ENCODE measurements around the gene HDLBP.

The HDLBP gene

DNA sequence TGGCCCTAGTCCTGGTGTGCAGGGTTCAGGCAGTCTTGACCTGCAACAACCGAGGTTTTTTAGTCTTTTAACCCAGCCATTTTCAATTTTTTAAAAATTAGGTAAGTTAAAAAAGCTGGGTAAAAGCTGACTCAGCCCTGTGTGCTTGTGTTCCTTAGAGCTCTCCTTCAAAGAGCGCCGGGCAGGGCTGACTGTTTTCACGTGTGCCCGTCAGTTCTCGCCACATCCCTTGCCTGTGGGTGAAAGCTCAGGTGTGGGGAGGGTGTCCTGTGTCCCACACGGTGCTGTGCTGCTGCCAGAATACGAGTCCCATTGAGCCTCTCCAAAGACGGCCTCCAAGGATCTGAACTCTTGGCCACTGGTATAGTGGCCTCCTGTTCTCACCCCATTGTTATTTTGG lies 132.3 kb downstream of the HDLBP start:
- H3K27ac ChIP-seq (replicated peaks), result no peak overlapping the region
- H3K4me3 ChIP-seq (replicated peaks; ENCODE audit: insufficient read depth, low read length), result no peak overlapping the region
- TF ChIP-seq GABPA (IDR thresholded peaks at IDR 0.05; ENCODE audit: low read depth), result no peak
- TF ChIP-seq, protein P1, sequence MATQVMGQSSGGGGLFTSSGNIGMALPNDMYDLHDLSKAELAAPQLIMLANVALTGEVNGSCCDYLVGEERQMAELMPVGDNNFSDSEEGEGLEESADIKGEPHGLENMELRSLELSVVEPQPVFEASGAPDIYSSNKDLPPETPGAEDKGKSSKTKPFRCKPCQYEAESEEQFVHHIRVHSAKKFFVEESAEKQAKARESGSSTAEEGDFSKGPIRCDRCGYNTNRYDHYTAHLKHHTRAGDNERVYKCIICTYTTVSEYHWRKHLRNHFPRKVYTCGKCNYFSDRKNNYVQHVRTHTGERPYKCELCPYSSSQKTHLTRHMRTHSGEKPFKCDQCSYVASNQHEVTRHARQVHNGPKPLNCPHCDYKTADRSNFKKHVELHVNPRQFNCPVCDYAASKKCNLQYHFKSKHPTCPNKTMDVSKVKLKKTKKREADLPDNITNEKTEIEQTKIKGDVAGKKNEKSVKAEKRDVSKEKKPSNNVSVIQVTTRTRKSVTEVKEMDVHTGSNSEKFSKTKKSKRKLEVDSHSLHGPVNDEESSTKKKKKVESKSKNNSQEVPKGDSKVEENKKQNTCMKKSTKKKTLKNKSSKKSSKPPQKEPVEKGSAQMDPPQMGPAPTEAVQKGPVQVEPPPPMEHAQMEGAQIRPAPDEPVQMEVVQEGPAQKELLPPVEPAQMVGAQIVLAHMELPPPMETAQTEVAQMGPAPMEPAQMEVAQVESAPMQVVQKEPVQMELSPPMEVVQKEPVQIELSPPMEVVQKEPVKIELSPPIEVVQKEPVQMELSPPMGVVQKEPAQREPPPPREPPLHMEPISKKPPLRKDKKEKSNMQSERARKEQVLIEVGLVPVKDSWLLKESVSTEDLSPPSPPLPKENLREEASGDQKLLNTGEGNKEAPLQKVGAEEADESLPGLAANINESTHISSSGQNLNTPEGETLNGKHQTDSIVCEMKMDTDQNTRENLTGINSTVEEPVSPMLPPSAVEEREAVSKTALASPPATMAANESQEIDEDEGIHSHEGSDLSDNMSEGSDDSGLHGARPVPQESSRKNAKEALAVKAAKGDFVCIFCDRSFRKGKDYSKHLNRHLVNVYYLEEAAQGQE (IDR thresholded peaks at IDR 0.05; ENCODE audit: insufficient replicate concordance, low read depth), result no peak
- TF ChIP-seq POLR2AphosphoS5 (IDR thresholded peaks at IDR 0.05; ENCODE audit: low read depth), result no peak
- TF ChIP-seq, protein P2, sequence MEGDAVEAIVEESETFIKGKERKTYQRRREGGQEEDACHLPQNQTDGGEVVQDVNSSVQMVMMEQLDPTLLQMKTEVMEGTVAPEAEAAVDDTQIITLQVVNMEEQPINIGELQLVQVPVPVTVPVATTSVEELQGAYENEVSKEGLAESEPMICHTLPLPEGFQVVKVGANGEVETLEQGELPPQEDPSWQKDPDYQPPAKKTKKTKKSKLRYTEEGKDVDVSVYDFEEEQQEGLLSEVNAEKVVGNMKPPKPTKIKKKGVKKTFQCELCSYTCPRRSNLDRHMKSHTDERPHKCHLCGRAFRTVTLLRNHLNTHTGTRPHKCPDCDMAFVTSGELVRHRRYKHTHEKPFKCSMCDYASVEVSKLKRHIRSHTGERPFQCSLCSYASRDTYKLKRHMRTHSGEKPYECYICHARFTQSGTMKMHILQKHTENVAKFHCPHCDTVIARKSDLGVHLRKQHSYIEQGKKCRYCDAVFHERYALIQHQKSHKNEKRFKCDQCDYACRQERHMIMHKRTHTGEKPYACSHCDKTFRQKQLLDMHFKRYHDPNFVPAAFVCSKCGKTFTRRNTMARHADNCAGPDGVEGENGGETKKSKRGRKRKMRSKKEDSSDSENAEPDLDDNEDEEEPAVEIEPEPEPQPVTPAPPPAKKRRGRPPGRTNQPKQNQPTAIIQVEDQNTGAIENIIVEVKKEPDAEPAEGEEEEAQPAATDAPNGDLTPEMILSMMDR (IDR thresholded peaks at IDR 0.05; ENCODE audit: insufficient read depth, low read length), result no peak
- no peak for TF ChIP-seq SPI1 (IDR thresholded peaks at IDR 0.05; ENCODE audit: borderline replicate concordance, low read depth)
- H3K27me3 ChIP-seq (ENCODE audit: insufficient read depth, poor library complexity, severe bottlenecking), result no peaks in the 10 kb centered on the region
- no peak for DNase-seq (ENCODE audit: low read depth in 1 of 2, low spot score in 1 of 2)

DNA sequence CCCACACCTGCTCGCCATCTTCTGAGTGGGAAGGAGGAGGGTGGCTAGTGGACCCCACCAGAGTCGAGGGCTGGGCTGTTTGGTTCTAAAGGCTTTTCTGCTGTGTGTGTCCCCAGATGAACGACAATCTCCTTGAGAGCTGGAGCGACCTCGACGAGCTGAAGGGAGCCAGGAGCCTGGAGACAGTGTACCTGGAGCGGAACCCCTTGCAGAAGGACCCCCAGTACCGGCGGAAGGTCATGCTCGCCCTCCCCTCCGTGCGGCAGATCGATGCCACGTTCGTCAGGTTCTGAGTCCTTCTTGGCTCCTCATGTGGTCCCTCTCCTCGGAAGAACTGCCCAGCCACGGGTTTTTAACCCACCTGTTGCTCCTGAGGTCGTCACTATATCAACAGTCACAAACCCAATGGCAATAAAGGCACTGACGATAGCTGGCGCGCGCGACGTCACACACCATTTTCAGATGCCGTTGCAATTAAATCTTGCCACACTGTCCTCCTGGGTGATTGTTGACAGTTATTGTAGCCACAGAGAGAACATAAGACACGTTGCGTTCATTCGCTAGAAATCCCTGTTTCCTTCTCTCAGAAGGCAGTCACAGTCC lies 132.8 kb downstream of the HDLBP start:
- no peak for DNase-seq (ENCODE audit: low read depth in 1 of 2, low spot score in 1 of 2)
- no peak overlapping the region for H3K4me3 ChIP-seq (replicated peaks; ENCODE audit: insufficient read depth, low read length)
- no peak overlapping the region for H3K27ac ChIP-seq (replicated peaks)
- no peaks in the 10 kb centered on the region for H3K27me3 ChIP-seq (ENCODE audit: insufficient read depth, poor library complexity, severe bottlenecking)
- TF ChIP-seq, protein P1 (IDR thresholded peaks at IDR 0.05; ENCODE audit: insufficient replicate concordance, low read depth), result no peak
- no peak for TF ChIP-seq SPI1 (IDR thresholded peaks at IDR 0.05; ENCODE audit: borderline replicate concordance, low read depth)
- TF ChIP-seq GABPA (IDR thresholded peaks at IDR 0.05; ENCODE audit: low read depth), result no peak
- TF ChIP-seq, protein P2 (IDR thresholded peaks at IDR 0.05; ENCODE audit: insufficient read depth, low read length), result no peak
- TF ChIP-seq POLR2AphosphoS5 (IDR thresholded peaks at IDR 0.05; ENCODE audit: low read depth), result no peak

DNA sequence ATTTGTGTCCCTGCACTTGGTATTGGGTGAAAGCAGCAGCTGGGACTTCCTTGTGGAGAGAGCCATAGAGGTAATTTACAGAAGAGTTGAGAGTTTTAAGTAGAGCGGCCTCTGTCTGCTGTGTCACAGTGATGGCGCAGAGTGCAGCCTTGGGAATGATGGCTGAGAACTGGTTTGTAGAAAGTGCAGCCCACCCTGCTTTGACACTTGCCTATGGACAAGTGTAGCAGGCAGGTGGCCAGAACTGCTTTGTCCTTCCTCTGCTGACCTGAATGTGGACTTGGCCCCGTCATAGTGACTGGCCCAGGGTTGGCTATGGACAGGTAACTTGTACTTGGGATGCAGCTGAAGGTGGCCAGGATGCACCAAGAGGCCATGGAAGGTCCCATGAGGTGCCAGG lies 133.3 kb downstream of the HDLBP start:
- H3K4me3 ChIP-seq (replicated peaks; ENCODE audit: insufficient read depth, low read length), result no peak overlapping the region
- no peak overlapping the region for H3K27ac ChIP-seq (replicated peaks)
- DNase-seq (ENCODE audit: low read depth in 1 of 2, low spot score in 1 of 2), result no peak
- TF ChIP-seq, protein P2 (IDR thresholded peaks at IDR 0.05; ENCODE audit: insufficient read depth, low read length), result no peak
- no peak for TF ChIP-seq POLR2AphosphoS5 (IDR thresholded peaks at IDR 0.05; ENCODE audit: low read depth)
- TF ChIP-seq GABPA (IDR thresholded peaks at IDR 0.05; ENCODE audit: low read depth), result no peak
- no peak for TF ChIP-seq SPI1 (IDR thresholded peaks at IDR 0.05; ENCODE audit: borderline replicate concordance, low read depth)
- TF ChIP-seq, protein P1 (IDR thresholded peaks at IDR 0.05; ENCODE audit: insufficient replicate concordance, low read depth), result no peak
- no peaks in the 10 kb centered on the region for H3K27me3 ChIP-seq (ENCODE audit: insufficient read depth, poor library complexity, severe bottlenecking)

Measured in HL-60 (cell line).